LNCaP clone FGC (cell line): ENCODE data around the gene ZP1.

ENCODE experiments used
- DNase-seq: peaks from one replicate; pipeline ENCODE4 v3.0.0-alpha.2; 2011; ENCODE audit warnings: low read depth
- H3K4me3 ChIP-seq: 2 replicates; pipeline ENCODE4 v1.5.1; 2011; ENCODE audit warnings: mild to moderate bottlenecking, low read depth, low read length, control low read depth
- TF ChIP-seq, protein P1 (sequence below): IDR thresholded peaks from 2 replicates; pipeline ENCODE4 v1.5.1; 2012; ENCODE audit warnings: mild to moderate bottlenecking; ENCODE audit not compliant: control insufficient read depth, insufficient read depth; ENCODE audit errors: extremely low read depth

ZP1 gene

DNA sequence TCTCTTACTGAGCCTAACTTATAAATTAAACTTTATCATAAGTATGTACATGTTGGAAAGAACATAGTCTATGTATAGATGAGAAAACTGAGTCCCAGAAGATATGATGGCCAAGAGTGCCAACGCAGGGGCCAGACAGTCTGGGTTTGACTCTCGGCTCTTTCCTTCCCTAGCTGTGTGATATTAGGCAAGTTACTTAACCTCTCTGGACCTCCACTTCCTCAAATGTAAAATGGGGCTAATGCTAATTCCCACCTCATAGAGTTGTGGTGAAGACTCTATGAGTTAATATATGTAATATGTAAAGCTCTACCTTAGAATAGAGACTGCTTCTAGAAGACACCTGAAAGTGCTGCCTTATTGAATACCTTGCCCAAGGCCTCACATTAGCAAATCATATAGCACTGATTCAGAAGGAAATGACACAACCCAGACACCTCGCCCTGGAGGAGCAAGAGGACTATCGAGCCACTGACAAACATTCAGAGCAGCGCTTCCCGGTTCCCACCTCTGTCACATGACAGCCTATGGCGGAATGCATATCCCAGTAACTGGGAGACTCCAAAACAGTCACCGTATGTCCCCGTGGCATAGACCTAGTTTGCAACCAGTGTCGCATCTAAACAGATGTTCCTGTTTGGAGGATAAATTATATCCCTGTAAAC, 36.7 kb upstream of the ZP1 start:
- no peak overlapping the region for H3K4me3 ChIP-seq
- TF ChIP-seq, protein P1, sequence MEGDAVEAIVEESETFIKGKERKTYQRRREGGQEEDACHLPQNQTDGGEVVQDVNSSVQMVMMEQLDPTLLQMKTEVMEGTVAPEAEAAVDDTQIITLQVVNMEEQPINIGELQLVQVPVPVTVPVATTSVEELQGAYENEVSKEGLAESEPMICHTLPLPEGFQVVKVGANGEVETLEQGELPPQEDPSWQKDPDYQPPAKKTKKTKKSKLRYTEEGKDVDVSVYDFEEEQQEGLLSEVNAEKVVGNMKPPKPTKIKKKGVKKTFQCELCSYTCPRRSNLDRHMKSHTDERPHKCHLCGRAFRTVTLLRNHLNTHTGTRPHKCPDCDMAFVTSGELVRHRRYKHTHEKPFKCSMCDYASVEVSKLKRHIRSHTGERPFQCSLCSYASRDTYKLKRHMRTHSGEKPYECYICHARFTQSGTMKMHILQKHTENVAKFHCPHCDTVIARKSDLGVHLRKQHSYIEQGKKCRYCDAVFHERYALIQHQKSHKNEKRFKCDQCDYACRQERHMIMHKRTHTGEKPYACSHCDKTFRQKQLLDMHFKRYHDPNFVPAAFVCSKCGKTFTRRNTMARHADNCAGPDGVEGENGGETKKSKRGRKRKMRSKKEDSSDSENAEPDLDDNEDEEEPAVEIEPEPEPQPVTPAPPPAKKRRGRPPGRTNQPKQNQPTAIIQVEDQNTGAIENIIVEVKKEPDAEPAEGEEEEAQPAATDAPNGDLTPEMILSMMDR: no peak
- DNase-seq: no peak

DNA sequence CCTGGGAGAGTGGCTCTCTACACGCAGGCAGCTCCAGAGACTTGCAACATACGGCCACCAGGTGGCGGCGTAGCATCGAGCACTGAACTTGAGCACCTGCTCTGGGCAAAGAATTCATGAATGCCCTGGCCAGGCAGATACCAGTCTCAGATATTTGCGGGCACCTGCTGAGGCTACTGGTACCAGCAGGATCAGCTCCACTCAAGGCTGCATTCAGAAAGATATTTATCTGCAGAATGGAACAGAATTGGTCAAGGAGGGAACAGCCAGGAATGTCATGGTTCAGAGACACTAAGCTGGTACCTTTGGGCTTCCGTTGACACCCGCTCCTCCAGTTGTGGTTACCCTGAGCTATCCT, 36.2 kb upstream of the ZP1 start:
- TF ChIP-seq, protein P1: peak; percentile 97
- DNase-seq: peak; percentile 72
- H3K4me3 ChIP-seq: no peak overlapping the region

DNA sequence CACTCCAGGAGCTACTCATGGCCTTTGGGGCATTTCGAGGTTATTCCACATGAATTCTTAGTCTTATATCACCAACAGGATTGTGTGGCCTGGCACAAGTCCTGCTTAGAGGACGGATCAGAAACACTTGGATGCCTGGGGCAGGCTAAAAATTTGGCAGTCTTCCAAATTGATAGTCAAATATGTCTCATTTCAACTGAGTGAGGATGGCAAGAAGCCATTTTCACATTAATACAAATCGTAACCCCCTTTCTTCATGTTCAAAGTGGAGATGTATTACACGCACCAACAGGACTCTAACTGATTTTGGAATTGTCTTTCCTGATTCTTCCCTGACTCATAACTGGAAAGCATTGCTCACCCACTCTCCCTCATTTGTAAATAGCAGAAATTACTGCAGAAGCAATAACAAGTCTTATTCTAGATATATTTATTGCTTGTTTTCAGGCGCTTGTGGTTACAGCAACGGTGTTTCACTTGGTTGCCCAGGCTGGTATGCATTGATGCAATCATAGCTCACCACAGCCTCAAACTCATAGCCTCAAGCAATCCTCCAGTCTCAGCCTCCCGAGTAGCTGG, 35.8 kb upstream of the ZP1 start:
- DNase-seq: no peak
- TF ChIP-seq, protein P1: no peak
- no peak overlapping the region for H3K4me3 ChIP-seq

DNA sequence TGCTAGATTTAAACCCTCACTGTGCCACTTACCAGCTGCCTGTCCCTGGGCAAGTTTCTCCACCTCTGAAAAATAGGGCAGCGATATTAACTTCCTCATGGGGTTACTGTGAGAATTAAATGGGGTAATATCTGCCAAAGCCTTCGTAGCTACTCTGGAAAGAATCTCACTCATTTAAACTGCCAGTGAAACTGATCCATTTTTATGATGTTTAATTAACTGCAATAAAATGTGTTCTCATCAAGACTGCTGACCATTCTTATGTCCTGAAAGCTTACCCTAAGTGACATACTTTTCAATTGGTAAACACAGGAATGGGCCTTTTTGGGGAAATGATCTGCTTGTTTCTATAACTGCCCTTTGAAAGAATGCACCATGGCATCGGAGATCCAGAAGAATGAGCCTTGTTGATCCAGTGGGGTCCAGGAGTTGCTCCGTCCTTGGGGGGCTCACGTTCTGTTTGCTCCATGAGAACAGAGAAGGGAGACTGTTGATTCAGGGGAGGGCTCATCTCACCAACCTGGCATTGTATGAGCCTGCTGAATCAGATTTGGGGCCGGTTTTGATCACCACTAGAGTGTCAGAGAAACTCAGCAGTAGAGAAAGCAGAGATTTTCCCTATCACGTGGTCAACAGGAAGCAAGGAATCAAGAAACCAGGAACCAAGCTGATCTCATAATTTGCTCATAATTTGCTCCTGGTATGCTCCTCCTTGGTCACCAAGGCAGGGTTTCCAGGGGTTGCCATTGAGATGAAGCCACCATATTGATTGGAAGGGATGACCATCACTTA, 32.4 kb upstream of the ZP1 start:
- H3K4me3 ChIP-seq: no peak overlapping the region
- TF ChIP-seq, protein P1: no peak
- peak; percentile 92 for DNase-seq

DNA sequence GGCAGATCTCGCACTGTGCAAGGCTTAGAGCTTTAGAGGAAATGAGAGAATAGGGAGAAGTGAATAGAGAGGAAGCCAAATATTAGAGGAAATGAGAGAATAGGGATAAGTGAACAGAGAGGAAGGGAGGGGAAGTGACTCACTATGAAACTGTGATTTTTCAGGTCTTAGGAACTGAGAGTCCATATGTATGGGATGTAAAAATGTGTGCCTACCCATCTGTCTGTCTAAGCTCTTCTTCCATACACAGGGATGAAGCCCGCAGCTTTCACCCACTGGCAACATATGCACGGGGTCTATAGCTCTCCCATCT, 31.9 kb upstream of the ZP1 start:
- TF ChIP-seq, protein P1: no peak
- no peak for DNase-seq
- no peak overlapping the region for H3K4me3 ChIP-seq

DNA sequence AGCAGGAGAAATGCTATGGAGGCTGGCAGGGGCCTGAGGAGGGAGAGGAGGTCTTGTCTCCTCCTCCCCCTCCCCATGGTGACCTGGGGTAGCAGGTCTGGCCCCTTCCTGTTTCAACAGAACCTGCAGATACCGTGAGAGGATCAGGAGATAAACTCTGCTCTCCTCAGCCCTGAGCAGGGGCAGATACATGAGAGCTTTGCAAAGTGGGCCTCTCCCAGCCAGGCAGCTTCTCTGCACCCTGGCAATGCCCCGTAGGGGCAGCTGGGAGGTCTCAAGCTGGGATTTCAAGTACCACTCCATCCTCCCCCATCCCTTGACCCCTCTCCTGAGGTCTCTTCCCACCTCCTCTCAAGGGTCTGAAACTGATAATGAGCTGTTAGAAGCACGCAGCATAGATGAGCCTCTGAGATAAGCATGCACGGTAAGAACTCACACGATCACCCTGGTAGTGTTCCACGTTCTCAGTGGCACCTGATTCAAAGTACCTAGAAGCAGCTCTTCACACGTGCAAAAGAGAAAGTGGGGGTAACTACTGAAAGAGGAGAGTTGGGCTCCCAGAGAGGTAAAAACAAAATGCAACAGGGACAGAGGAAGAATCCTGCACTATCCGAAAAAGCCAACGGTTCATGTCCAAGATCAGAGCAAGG, 30.4 kb upstream of the ZP1 start:
- TF ChIP-seq, protein P1: no peak
- no peak for DNase-seq
- H3K4me3 ChIP-seq: no peak overlapping the region
